ENCODE results near the gene GRM5.

The GRM5 gene

DNA sequence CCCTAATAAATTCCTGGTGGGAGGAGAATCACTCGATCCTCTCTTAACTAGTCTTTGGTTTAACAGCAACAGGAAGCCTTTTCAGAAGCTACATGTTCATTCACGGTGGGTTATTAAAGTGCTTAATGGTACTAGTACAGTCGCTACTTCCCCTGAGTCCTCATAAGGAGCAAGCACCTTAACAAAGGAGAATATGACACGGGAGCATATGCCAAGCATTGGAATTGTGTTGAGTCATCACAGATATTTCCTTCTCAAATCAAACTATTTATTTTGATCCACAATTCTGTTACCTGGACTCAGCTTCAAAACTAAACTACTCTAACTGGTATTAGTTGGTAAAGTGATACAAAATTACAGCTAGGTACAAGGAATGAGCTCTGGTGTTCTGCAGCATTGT lies 550.8 kb downstream of the GRM5 start:
- no peaks in the 10 kb centered on the region for H3K36me3 ChIP-seq (ENCODE audit: control insufficient read depth, insufficient read depth, low read length, severe bottlenecking)

DNA sequence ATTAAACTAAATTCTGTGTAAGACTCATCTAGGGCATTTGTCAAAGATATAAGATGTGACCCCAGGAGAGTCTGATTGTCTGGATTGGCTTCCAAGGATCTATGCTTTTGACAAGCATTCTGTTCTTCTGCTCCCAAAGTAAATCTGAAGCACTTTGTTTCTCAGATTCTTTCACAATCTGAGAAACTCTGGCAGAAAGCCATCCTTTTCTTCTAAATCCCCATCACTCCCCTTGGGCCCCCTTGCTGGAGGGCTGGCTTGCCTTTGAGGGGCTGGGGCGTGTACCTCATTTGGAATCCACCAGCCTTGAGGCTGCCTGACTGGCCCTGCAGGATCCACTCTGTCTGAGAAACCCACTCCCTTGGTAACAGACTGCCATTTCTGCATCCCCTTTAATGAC lies 554.8 kb downstream of the GRM5 start:
- Histone ChIP-seq H3K27me3 (replicated peaks; ENCODE audit: control insufficient read depth, insufficient read depth, low read length) (peaks cover 17% of the 10 kb centered on the region), H3K9me3 (ENCODE audit: control insufficient read depth, low read length) (no peaks in the 10 kb centered on the region), H3K9ac (ENCODE audit: low read length) (no peak overlapping the region), H3K36me3 (ENCODE audit: control insufficient read depth, insufficient read depth, low read length, severe bottlenecking) (no peaks in the 10 kb centered on the region), H3K4me3 (ENCODE audit: low read length) (no peak overlapping the region), H3K4me1 (ENCODE audit: control insufficient read depth, insufficient read depth, low read length) (no peaks in the 10 kb centered on the region)
- peak; percentile 63 for DNase-seq (ENCODE audit: low read depth)

More for the DNA sequence above, 550.8 kb downstream of the GRM5 start:
- DNase-seq (ENCODE audit: low read depth) = no peak
- Histone ChIP-seq H3K4me1 (ENCODE audit: control insufficient read depth, insufficient read depth, low read length) (no peaks in the 10 kb centered on the region), H3K9ac (ENCODE audit: low read length) (no peak overlapping the region), H3K4me3 (ENCODE audit: low read length) (no peak overlapping the region), H3K9me3 (ENCODE audit: control insufficient read depth, low read length) (no peaks in the 10 kb centered on the region), H3K27me3 (replicated peaks; ENCODE audit: control insufficient read depth, insufficient read depth, low read length) (no peaks in the 10 kb centered on the region)

DNA sequence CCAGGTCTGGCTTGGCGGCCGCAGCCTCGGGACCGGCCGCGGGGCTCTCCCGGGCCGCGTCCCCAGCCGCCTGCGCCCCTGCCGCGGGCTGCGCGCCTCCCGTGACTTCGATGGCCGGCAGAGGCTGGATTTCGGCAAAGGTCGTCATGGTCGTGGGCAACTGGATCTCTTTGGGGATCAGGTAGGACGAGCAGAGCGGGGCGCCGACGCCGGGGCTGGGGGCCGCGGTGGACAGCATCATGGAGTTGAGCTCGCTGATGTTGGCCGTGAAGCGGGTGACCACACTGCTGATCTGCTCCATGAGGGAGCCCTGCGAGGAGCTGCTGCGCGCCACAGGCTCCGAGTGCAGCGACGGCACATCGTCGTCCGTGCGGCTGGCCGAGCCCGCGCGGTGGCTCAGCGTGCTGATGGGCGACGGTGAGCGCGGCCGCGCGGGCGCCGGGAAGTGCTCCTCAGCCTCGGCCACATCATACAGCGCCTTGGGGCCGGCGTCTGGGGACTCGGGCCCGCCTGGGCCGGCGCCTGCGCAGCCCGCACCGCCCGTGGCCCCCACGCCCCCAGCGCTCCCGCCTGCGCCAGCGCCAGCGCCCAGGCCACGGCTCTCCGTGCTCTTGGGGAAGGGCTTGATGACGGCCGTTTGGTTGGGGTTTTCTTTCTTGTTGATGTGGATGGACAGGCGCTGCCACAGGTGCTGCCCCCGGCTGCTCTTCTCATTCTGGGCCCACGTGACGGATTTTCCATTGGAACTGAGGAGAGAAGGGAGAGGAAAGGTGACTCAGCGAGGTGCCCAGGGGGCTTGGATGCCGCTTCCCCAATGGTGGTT lies 556.8 kb downstream of the GRM5 start:
- DNase-seq (ENCODE audit: low read depth) = peak; percentile 55
- no peak overlapping the region for H3K9ac ChIP-seq (ENCODE audit: low read length)
- H3K27me3 ChIP-seq (replicated peaks; ENCODE audit: control insufficient read depth, insufficient read depth, low read length) = peaks cover 17% of the 10 kb centered on the region
- peak overlapping the region; percentile 67 for H3K4me3 ChIP-seq (ENCODE audit: low read length)
- H3K4me1 ChIP-seq (ENCODE audit: control insufficient read depth, insufficient read depth, low read length) = no peaks in the 10 kb centered on the region
- no peaks in the 10 kb centered on the region for H3K9me3 ChIP-seq (ENCODE audit: control insufficient read depth, low read length)
- H3K36me3 ChIP-seq (ENCODE audit: control insufficient read depth, insufficient read depth, low read length, severe bottlenecking) = no peaks in the 10 kb centered on the region

DNA sequence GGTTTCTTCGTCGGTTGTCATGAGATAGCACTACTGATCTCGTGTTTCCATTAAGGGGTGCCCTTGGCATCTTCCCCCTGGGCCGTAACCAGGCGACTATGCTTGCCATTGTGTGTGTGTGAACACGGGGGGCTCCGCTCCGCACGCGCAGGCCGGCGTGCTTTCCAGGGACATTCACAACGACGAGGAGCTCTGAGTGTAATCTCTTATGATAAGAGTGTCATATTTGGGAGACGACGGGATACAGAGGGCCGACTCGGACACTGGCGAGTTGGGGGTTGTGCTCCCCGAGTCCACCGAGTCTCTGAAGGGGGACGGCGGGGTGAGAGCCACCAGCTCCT lies 557.4 kb downstream of the GRM5 start:
- H3K4me3 ChIP-seq (ENCODE audit: low read length) = peak overlapping the region; percentile 67
- no peak for DNase-seq (ENCODE audit: low read depth)

DNA sequence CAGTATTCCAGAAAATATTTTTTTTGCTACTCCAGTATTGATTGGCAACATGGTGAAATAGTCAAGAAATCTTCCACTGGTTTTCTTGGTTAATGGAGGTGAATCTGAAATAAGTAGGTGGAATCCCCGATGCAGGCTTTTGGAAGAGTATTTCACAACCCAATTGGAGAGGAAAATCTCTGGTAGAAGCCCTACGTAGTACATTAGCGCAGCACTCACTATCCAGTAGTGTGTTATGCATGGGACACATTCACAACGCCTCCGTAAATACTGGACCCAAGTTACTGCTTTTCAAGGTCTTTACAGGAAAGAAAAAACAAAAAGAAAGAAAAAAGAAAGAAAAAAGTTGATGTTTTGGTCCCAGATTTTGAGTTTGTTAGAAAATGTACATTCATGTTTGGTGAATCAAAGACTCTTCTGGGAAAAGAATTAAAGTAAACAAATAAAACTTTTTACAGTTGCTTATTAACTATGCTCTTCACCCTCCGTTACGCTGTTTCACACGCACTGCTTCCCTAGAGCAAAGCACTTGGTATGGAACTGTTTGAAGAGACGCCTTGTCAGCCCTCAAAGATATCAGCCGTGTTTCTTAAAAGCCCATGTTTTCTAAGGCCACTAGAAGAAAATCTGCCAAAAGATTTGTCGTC lies 557.9 kb downstream of the GRM5 start:
- Histone ChIP-seq H3K36me3 (ENCODE audit: control insufficient read depth, insufficient read depth, low read length, severe bottlenecking) (no peaks in the 10 kb centered on the region), H3K4me1 (ENCODE audit: control insufficient read depth, insufficient read depth, low read length) (no peaks in the 10 kb centered on the region), H3K4me3 (ENCODE audit: low read length) (no peak overlapping the region), H3K9ac (ENCODE audit: low read length) (no peak overlapping the region), H3K27me3 (replicated peaks; ENCODE audit: control insufficient read depth, insufficient read depth, low read length) (peaks cover 17% of the 10 kb centered on the region), H3K9me3 (ENCODE audit: control insufficient read depth, low read length) (no peaks in the 10 kb centered on the region)
- DNase-seq (ENCODE audit: low read depth) = no peak

More for the DNA sequence above, 557.4 kb downstream of the GRM5 start:
- no peaks in the 10 kb centered on the region for H3K4me1 ChIP-seq (ENCODE audit: control insufficient read depth, insufficient read depth, low read length)
- H3K9ac ChIP-seq (ENCODE audit: low read length) = no peak overlapping the region
- H3K9me3 ChIP-seq (ENCODE audit: control insufficient read depth, low read length) = no peaks in the 10 kb centered on the region
- H3K27me3 ChIP-seq (replicated peaks; ENCODE audit: control insufficient read depth, insufficient read depth, low read length) = peaks cover 17% of the 10 kb centered on the region
- no peaks in the 10 kb centered on the region for H3K36me3 ChIP-seq (ENCODE audit: control insufficient read depth, insufficient read depth, low read length, severe bottlenecking)

DNA sequence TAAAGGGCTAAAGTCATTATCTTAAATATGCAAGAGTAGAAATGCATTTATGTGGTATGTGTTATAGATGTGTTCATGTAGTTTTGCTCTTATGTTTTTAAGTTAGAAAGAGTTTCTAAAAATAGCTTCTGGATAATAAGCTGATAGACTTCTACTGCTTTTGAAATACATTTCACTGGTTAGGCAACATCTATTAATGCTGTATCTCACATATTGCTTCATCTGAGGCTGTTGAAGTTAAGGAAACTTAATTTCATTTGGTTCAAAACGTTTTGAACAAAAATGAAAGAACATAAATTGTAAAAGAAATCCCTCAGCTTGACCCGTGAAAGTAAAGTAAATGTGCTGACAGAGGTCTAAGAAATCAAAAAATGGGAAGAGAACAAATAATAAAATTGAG lies 564.2 kb downstream of the GRM5 start:
- Histone ChIP-seq H3K9me3 (ENCODE audit: control insufficient read depth, low read length) (no peaks in the 10 kb centered on the region), H3K36me3 (ENCODE audit: control insufficient read depth, insufficient read depth, low read length, severe bottlenecking) (no peaks in the 10 kb centered on the region), H3K9ac (ENCODE audit: low read length) (no peak overlapping the region), H3K27me3 (replicated peaks; ENCODE audit: control insufficient read depth, insufficient read depth, low read length) (no peaks in the 10 kb centered on the region), H3K4me1 (ENCODE audit: control insufficient read depth, insufficient read depth, low read length) (peaks cover 11% of the 10 kb centered on the region), H3K4me3 (ENCODE audit: low read length) (no peak overlapping the region)
- peak; percentile 28 for DNase-seq (ENCODE audit: low read depth)

DNA sequence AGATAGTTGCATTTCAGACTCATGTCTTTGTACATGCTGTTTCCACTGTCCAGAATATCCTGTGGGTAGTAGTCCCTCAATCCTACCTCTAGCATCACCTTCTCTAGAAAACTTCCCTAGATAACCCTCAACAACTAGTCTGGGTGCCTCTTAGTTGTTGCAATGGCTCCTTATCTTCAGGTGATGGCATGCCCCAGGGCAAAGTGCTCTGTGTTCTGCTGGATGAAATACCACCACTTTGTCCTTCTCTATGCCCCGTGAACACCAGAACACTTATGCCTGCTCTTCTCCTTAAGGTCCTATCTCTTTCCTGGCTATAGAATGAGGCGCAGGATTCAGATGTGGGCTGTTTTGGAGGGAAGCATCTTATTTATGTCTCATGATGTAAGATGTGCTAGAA lies 569.9 kb downstream of the GRM5 start:
- no peak for DNase-seq (ENCODE audit: low read depth)
- Histone ChIP-seq H3K9ac (ENCODE audit: low read length) (no peak overlapping the region), H3K36me3 (ENCODE audit: control insufficient read depth, insufficient read depth, low read length, severe bottlenecking) (no peaks in the 10 kb centered on the region), H3K4me3 (ENCODE audit: low read length) (no peak overlapping the region), H3K9me3 (ENCODE audit: control insufficient read depth, low read length) (no peaks in the 10 kb centered on the region), H3K4me1 (ENCODE audit: control insufficient read depth, insufficient read depth, low read length) (no peaks in the 10 kb centered on the region), H3K27me3 (replicated peaks; ENCODE audit: control insufficient read depth, insufficient read depth, low read length) (no peaks in the 10 kb centered on the region)

DNA sequence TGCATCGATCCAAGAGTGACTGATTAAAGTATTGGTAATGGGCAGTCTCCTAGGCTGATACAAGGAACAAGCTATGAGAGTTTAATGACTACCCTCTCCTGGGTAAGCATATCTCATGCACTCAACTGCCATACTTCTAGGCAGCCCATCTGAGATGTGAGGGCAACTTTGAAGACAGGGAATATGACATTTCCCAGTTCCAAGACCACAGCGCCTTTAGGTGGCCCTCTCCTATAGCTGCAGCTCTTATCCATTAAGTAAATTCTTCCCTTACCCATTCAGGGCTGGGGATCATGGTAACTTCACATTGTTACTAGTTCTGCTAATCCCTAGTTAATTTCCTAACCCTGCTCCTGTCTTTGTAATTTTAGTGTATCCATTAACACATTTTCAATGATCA lies 570.9 kb downstream of the GRM5 start:
- Histone ChIP-seq H3K4me3 (ENCODE audit: low read length) (no peak overlapping the region), H3K9me3 (ENCODE audit: control insufficient read depth, low read length) (no peaks in the 10 kb centered on the region), H3K27me3 (replicated peaks; ENCODE audit: control insufficient read depth, insufficient read depth, low read length) (no peaks in the 10 kb centered on the region), H3K36me3 (ENCODE audit: control insufficient read depth, insufficient read depth, low read length, severe bottlenecking) (no peaks in the 10 kb centered on the region), H3K9ac (ENCODE audit: low read length) (no peak overlapping the region), H3K4me1 (ENCODE audit: control insufficient read depth, insufficient read depth, low read length) (no peaks in the 10 kb centered on the region)
- no peak for DNase-seq (ENCODE audit: low read depth)

DNA sequence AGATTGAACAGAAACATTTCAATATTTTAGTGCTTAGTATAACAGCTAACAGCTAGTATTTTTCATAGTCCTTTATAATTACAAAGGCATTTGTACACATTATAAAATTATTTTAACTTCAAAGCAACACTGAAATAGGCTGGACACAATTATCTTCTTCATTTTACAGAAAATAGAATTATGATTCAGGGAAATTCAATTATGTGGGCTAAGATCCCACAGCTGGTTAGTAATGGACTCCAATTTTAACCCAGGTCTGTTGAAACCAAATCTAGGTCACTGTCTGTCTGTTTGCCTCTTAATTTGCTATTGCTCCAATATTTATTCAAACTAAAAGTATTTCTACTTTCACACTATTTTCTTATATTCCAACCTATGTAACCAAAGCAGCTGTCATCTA lies 574.1 kb downstream of the GRM5 start:
- no peak overlapping the region for H3K4me3 ChIP-seq (ENCODE audit: low read length)
- no peaks in the 10 kb centered on the region for H3K4me1 ChIP-seq (ENCODE audit: control insufficient read depth, insufficient read depth, low read length)
- no peaks in the 10 kb centered on the region for H3K9me3 ChIP-seq (ENCODE audit: control insufficient read depth, low read length)
- H3K9ac ChIP-seq (ENCODE audit: low read length) = no peak overlapping the region
- no peak for DNase-seq (ENCODE audit: low read depth)
- no peaks in the 10 kb centered on the region for H3K36me3 ChIP-seq (ENCODE audit: control insufficient read depth, insufficient read depth, low read length, severe bottlenecking)
- no peaks in the 10 kb centered on the region for H3K27me3 ChIP-seq (replicated peaks; ENCODE audit: control insufficient read depth, insufficient read depth, low read length)

DNA sequence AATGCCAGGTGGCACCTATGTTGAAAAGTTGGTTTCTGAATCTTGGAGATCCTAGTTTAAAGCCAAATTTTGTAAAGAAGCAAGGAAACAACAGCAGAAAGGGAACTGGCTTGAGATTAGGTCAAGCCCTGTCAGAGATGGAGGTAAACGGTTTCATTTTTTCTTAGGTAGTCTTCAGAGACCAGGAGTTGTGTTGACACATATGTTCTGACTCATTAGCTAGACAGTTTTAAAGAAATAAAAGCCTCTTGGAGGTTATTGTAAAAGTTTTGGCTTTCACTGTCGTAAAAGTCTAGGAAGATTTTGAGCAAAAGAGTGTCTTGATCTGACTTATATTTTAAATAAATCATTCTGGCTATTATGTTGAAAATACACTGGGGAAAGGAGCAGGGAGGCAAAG lies 576.8 kb downstream of the GRM5 start:
- no peak for DNase-seq (ENCODE audit: low read depth)
- Histone ChIP-seq H3K9me3 (ENCODE audit: control insufficient read depth, low read length) (no peaks in the 10 kb centered on the region), H3K27me3 (replicated peaks; ENCODE audit: control insufficient read depth, insufficient read depth, low read length) (no peaks in the 10 kb centered on the region), H3K4me3 (ENCODE audit: low read length) (no peak overlapping the region), H3K36me3 (ENCODE audit: control insufficient read depth, insufficient read depth, low read length, severe bottlenecking) (no peaks in the 10 kb centered on the region), H3K9ac (ENCODE audit: low read length) (no peak overlapping the region), H3K4me1 (ENCODE audit: control insufficient read depth, insufficient read depth, low read length) (no peaks in the 10 kb centered on the region)

DNA sequence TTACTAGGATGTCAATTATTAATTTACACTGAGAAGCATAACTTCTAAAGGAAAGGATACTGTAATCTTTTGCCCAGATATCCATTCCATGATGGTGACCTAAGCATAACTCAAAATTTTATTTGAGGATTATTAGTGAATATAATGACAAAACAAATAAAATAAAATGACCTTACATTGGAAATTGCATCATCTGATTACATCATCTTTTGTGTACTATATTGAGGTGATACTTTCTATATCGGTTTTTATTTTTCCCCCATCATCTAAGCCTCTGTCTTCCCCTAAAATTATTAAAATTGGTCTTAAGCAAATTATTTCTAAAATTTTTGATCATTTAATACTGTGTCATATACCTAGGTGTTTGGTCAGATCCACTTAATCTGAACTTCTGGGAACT lies 578.1 kb downstream of the GRM5 start:
- Histone ChIP-seq H3K27me3 (replicated peaks; ENCODE audit: control insufficient read depth, insufficient read depth, low read length) (no peaks in the 10 kb centered on the region), H3K9me3 (ENCODE audit: control insufficient read depth, low read length) (no peaks in the 10 kb centered on the region), H3K36me3 (ENCODE audit: control insufficient read depth, insufficient read depth, low read length, severe bottlenecking) (no peaks in the 10 kb centered on the region), H3K4me3 (ENCODE audit: low read length) (no peak overlapping the region), H3K4me1 (ENCODE audit: control insufficient read depth, insufficient read depth, low read length) (no peaks in the 10 kb centered on the region), H3K9ac (ENCODE audit: low read length) (no peak overlapping the region)
- no peak for DNase-seq (ENCODE audit: low read depth)
